ENCODE results near the gene SPPL3.

The SPPL3 gene

GRCh38 chr12:120826335-120826734 lies 77.8 kb downstream of the SPPL3 start:
- TF ChIP-seq FOXP2 (optimal IDR thresholded peaks at IDR 0.05; ENCODE audit: borderline replicate concordance, extremely low read depth, extremely low read length, insufficient read depth) (no peak), SIN3A (IDR thresholded peaks at IDR 0.05; ENCODE audit: borderline replicate concordance, insufficient read depth, low read length) (no peak), POLR2AphosphoS5 (IDR thresholded peaks at IDR 0.05; ENCODE audit: low read depth, low read length) (no peak), TAF1 (IDR thresholded peaks at IDR 0.05; ENCODE audit: borderline replicate concordance, insufficient read depth, low read length) (no peak)
- TF ChIP-seq, protein P1, sequence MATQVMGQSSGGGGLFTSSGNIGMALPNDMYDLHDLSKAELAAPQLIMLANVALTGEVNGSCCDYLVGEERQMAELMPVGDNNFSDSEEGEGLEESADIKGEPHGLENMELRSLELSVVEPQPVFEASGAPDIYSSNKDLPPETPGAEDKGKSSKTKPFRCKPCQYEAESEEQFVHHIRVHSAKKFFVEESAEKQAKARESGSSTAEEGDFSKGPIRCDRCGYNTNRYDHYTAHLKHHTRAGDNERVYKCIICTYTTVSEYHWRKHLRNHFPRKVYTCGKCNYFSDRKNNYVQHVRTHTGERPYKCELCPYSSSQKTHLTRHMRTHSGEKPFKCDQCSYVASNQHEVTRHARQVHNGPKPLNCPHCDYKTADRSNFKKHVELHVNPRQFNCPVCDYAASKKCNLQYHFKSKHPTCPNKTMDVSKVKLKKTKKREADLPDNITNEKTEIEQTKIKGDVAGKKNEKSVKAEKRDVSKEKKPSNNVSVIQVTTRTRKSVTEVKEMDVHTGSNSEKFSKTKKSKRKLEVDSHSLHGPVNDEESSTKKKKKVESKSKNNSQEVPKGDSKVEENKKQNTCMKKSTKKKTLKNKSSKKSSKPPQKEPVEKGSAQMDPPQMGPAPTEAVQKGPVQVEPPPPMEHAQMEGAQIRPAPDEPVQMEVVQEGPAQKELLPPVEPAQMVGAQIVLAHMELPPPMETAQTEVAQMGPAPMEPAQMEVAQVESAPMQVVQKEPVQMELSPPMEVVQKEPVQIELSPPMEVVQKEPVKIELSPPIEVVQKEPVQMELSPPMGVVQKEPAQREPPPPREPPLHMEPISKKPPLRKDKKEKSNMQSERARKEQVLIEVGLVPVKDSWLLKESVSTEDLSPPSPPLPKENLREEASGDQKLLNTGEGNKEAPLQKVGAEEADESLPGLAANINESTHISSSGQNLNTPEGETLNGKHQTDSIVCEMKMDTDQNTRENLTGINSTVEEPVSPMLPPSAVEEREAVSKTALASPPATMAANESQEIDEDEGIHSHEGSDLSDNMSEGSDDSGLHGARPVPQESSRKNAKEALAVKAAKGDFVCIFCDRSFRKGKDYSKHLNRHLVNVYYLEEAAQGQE (IDR thresholded peaks at IDR 0.05; ENCODE audit: insufficient read depth in 1 of 2, low read depth in 2 of 2, low read length in 2 of 2), result no peak

GRCh38 chr12:120825337-120825736 lies 78.8 kb downstream of the SPPL3 start:
- TF ChIP-seq FOXP2 (optimal IDR thresholded peaks at IDR 0.05; ENCODE audit: borderline replicate concordance, extremely low read depth, extremely low read length, insufficient read depth), result no peak
- TF ChIP-seq, protein P1 (IDR thresholded peaks at IDR 0.05; ENCODE audit: insufficient read depth in 1 of 2, low read depth in 2 of 2, low read length in 2 of 2), result no peak
- no peak for TF ChIP-seq SIN3A (IDR thresholded peaks at IDR 0.05; ENCODE audit: borderline replicate concordance, insufficient read depth, low read length)
- no peak for TF ChIP-seq POLR2AphosphoS5 (IDR thresholded peaks at IDR 0.05; ENCODE audit: low read depth, low read length)
- no peak for TF ChIP-seq TAF1 (IDR thresholded peaks at IDR 0.05; ENCODE audit: borderline replicate concordance, insufficient read depth, low read length)

DNA sequence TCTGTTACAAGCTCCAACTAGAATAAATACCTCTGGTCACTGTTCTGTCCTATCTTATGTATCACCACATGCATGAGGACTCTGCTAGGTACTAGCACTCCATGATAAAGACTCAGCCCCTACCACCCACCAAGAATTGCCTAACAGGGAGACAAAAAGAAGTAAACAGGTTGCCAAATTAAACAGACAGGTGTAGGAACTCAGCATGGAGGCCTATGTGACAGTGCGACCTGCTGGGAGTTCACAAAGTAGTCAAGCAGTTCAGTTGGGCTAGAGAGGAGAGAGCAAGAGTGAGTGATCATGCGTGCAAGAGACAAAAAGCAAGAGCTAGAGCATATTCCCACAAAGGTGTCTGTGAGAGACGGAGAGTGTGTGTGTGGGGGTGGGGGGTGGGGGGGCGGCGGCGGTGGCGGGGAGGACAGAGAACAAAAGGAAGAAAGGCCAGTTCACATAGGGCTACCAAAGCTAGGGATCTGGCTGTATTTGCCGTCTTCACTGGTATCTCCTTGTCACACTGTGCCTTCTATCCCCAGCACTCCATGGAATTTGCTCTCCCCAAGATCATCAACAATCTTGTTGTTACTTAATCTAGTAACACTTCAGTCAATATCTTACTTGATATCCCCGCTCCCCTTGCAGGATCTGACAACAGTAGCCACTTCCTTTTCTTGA lies 81.2 kb downstream of the SPPL3 start:
- TF ChIP-seq TAF1 (IDR thresholded peaks at IDR 0.05; ENCODE audit: borderline replicate concordance, insufficient read depth, low read length) (no peak), FOXP2 (optimal IDR thresholded peaks at IDR 0.05; ENCODE audit: borderline replicate concordance, extremely low read depth, extremely low read length, insufficient read depth) (no peak), POLR2AphosphoS5 (IDR thresholded peaks at IDR 0.05; ENCODE audit: low read depth, low read length) (no peak), SIN3A (IDR thresholded peaks at IDR 0.05; ENCODE audit: borderline replicate concordance, insufficient read depth, low read length) (no peak)
- TF ChIP-seq, protein P1 (IDR thresholded peaks at IDR 0.05; ENCODE audit: insufficient read depth in 1 of 2, low read depth in 2 of 2, low read length in 2 of 2), result no peak

DNA sequence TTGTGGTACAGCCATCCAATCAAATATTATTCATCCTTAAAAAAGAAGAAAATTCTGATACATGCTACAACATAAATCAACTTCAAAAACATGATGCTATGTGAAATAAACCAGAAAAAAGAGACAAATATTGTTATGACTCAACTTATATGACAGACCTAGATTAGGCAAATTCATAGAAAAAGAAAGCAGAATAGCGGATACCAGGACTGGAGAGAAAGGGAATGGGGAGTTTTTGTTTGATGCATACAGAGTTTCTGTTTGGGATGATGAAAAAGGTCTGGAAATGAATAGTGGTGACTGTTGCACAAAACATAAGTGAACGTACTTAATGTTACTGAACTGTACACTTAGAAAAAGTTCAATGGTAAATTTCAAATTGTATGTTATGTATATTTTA lies 82.3 kb downstream of the SPPL3 start:
- TF ChIP-seq, protein P1 (IDR thresholded peaks at IDR 0.05; ENCODE audit: insufficient read depth in 1 of 2, low read depth in 2 of 2, low read length in 2 of 2), result no peak
- TF ChIP-seq POLR2AphosphoS5 (IDR thresholded peaks at IDR 0.05; ENCODE audit: low read depth, low read length), result no peak
- TF ChIP-seq SIN3A (IDR thresholded peaks at IDR 0.05; ENCODE audit: borderline replicate concordance, insufficient read depth, low read length), result no peak
- no peak for TF ChIP-seq TAF1 (IDR thresholded peaks at IDR 0.05; ENCODE audit: borderline replicate concordance, insufficient read depth, low read length)
- TF ChIP-seq FOXP2 (optimal IDR thresholded peaks at IDR 0.05; ENCODE audit: borderline replicate concordance, extremely low read depth, extremely low read length, insufficient read depth), result no peak

Data from PFSK-1 (cell line).